GM21367 (cell line): ENCODE measurements around the gene FTCD.
"Not testable (repeated sequence)": the region's sequence is repeated elsewhere in the genome, so short reads cannot be mapped to it uniquely, and the experiment has no call there.

Experiments used
- ATAC-seq: cut with Tn5 transposase; IDR thresholded peaks from one replicate; pipeline ENCODE4 v1.9.1; 2021; ENCODE audit not compliant: unreplicated experiment

The FTCD gene

GRCh38 chr21:46155514-46156377 lies at the start of gene FTCD:
Gene FTCD, minus strand, starts transcription at chr21:46155579. Its CDS starts 56 bp downstream, at chr21:46155523.
- no peak for ATAC-seq

- ATAC-seq: no peak
Observed at GRCh38 chr21:46205166-46205565, 49.8 kb upstream of the FTCD start.

- no peak for ATAC-seq
Observed at GRCh38 chr21:46203203-46203600, 47.8 kb upstream of the FTCD start.

- ATAC-seq: no peak
Observed at GRCh38 chr21:46202592-46203202, 47.3 kb upstream of the FTCD start.

GRCh38 chr21:46200877-46201803 lies 45.8 kb upstream of the FTCD start:
- not testable (repeated sequence) for ATAC-seq

- no peak for ATAC-seq
Observed at GRCh38 chr21:46199436-46200373, 44.3 kb upstream of the FTCD start.

- ATAC-seq: no peak
Observed at GRCh38 chr21:46196733-46197132, 41.4 kb upstream of the FTCD start.

- ATAC-seq: no peak
Observed at GRCh38 chr21:46195595-46196195, 40.3 kb upstream of the FTCD start.

GRCh38 chr21:46194374-46195334 lies 39.3 kb upstream of the FTCD start:
- no peak for ATAC-seq

GRCh38 chr21:46193829-46194373 lies 38.5 kb upstream of the FTCD start:
- no peak for ATAC-seq

GRCh38 chr21:46191686-46192575 lies 36.6 kb upstream of the FTCD start:
- no peak for ATAC-seq

- no peak for ATAC-seq
Observed at GRCh38 chr21:46191257-46191685, 35.9 kb upstream of the FTCD start.

GRCh38 chr21:46190491-46191131 lies 35.2 kb upstream of the FTCD start:
- ATAC-seq: no peak

GRCh38 chr21:46189959-46190490 lies 34.6 kb upstream of the FTCD start:
- ATAC-seq: no peak

- ATAC-seq: no peak
Observed at GRCh38 chr21:46189213-46189958, 34.0 kb upstream of the FTCD start.
